CD14-positive monocyte (primary cell): ENCODE measurements around the gene SPATA17. TPM values are rescaled to one million over a fixed set of nuclear protein-coding genes. Genes with fewer than 3 reads are reported as not detected.

ENCODE experiments used
- DNase-seq, 3 donors: peaks; one replicate each; pipeline ENCODE4 v3.0.0-alpha.2; 2011 to 2022
- H2AFZ ChIP-seq: 2 replicates; pipeline ENCODE4 v1.6.0; 2012; ENCODE audit warnings: mild to moderate bottlenecking, low read depth, low read length, inconsistent platforms; ENCODE audit not compliant: insufficient read depth, poor library complexity, severe bottlenecking
- H3K27ac ChIP-seq, 2 donors: 1 replicate in 1 of 2; 2 replicates in 1 of 2; pipeline ENCODE4 v1.5.1; 2012 to 2013; ENCODE audit warnings: low read length in 2 of 2, control low read depth in 1 of 2, inconsistent platforms in 1 of 2, low read depth in 1 of 2, mild to moderate bottlenecking in 1 of 2
- H3K27me3 ChIP-seq, 2 donors: one replicate each; pipeline versions ENCODE4 v1.6.0 to v1.6.1; 2011 to 2013; ENCODE audit warnings: low read length in 2 of 2; ENCODE audit not compliant: control insufficient read depth in 2 of 2, insufficient read depth in 2 of 2
- H3K36me3 ChIP-seq, 2 donors: replicated peaks in 1 of 2; 1 replicate in 1 of 2; 2 replicates in 1 of 2; pipeline versions ENCODE4 v1.5.1 to v1.6.1; 2012 to 2013; ENCODE audit warnings: low read length in 2 of 2, control low read depth in 1 of 2, inconsistent platforms in 1 of 2, mild to moderate bottlenecking in 1 of 2; ENCODE audit not compliant: insufficient read depth in 2 of 2, control insufficient read depth in 1 of 2
- H3K4me1 ChIP-seq, 2 donors: 1 replicate in 1 of 2; 2 replicates in 1 of 2; pipeline versions ENCODE4 v1.5.1 to v1.6.1; 2012 to 2013; ENCODE audit warnings: low read length in 2 of 2, control low read depth in 1 of 2, inconsistent platforms in 1 of 2, mild to moderate bottlenecking in 1 of 2, moderate library complexity in 1 of 2; ENCODE audit not compliant: insufficient read depth in 2 of 2, control insufficient read depth in 1 of 2
- H3K4me2 ChIP-seq: replicated peaks from 2 replicates; pipeline ENCODE3; 2012; ENCODE audit warnings: low read length, moderate library complexity, mild to moderate bottlenecking; ENCODE audit not compliant: poor library complexity, severe bottlenecking; ENCODE audit errors: extremely low read depth
- H3K4me3 ChIP-seq, 3 experiments: fragments of 200-600 bp in 1 of 3; sonication (generic) in 1 of 3; replicated peaks in 1 of 3; 1 replicate in 2 of 3; 2 replicates in 1 of 3; pipeline ENCODE4 v1.5.1; 2011 to 2013; ENCODE audit warnings: low read length in 3 of 3, mild to moderate bottlenecking in 3 of 3, control low read depth in 2 of 3, low read depth in 2 of 3, inconsistent platforms in 1 of 3, moderate library complexity in 1 of 3
- H3K79me2 ChIP-seq: 2 replicates; pipeline ENCODE4 v1.6.0; 2012; ENCODE audit warnings: mild to moderate bottlenecking, control low read depth, inconsistent platforms, low read length, moderate library complexity; ENCODE audit not compliant: insufficient read depth
- H3K9ac ChIP-seq: 2 replicates; pipeline ENCODE4 v1.6.0; 2017; ENCODE audit warnings: low read length, mild to moderate bottlenecking; ENCODE audit not compliant: insufficient read depth, poor library complexity, severe bottlenecking
- H3K9me3 ChIP-seq, 2 donors: replicated peaks in 1 of 2; 1 replicate in 1 of 2; 2 replicates in 1 of 2; pipeline versions ENCODE4 v1.5.1 to v1.6.1; 2012 to 2013; ENCODE audit warnings: low read length in 2 of 2, control low read depth in 1 of 2; ENCODE audit not compliant: control insufficient read depth in 1 of 2, insufficient read depth in 1 of 2
- H4K20me1 ChIP-seq: 2 replicates; pipeline ENCODE4 v1.6.0; 2012; ENCODE audit warnings: mild to moderate bottlenecking, low read length, control low read depth, moderate library complexity; ENCODE audit not compliant: insufficient read depth
- H3K27ac Mint-ChIP-seq, 7 donors: one replicate each; pipeline ENCODE4 v1.8.0; 2020; ENCODE audit warnings: mild to moderate bottlenecking in 7 of 7, mixed read lengths in 7 of 7, moderate library complexity in 6 of 7, inconsistent platforms in 2 of 7
- H3K27me3 Mint-ChIP-seq, 3 donors: one replicate each; pipeline ENCODE4 v1.8.0; 2021 to 2022; ENCODE audit warnings: low read depth in 3 of 3, mild to moderate bottlenecking in 3 of 3, mixed read lengths in 3 of 3, moderate library complexity in 3 of 3, inconsistent platforms in 1 of 3
- H3K36me3 Mint-ChIP-seq, 2 donors: one replicate each; pipeline ENCODE4 v1.8.0; 2020; ENCODE audit warnings: mixed read lengths in 2 of 2, inconsistent platforms in 1 of 2, mild to moderate bottlenecking in 1 of 2
- H3K4me1 Mint-ChIP-seq: one replicate; pipeline ENCODE4 v1.8.0; 2020; ENCODE audit warnings: mild to moderate bottlenecking, mixed read lengths
- H3K4me3 Mint-ChIP-seq, 2 donors: one replicate each; pipeline ENCODE4 v1.8.0; 2020; ENCODE audit warnings: mild to moderate bottlenecking in 2 of 2, mixed read lengths in 2 of 2, moderate library complexity in 1 of 2
- H3K9me3 Mint-ChIP-seq, 7 donors: one replicate each; pipeline ENCODE4 v1.8.0; 2020 to 2022; ENCODE audit warnings: mixed read lengths in 7 of 7, mild to moderate bottlenecking in 6 of 7, moderate library complexity in 6 of 7, inconsistent platforms in 2 of 7
- WGBS: methylation state at CpG from one replicate; pipeline ENCODE4 v1.1.5; 2013; ENCODE audit warnings: missing lambda C conversion rate; ENCODE audit not compliant: insufficient coverage; 5-methylcytosine and 5-hydroxymethylcytosine counted together
- intact Hi-C, 2 donors: fragments of 100-400 bp; cut with micrococcal nuclease; formaldehyde crosslinking; loops; one replicate each; pipeline versions ENCODE4 v1.15.0 to v1.15.1; 2023
- polyA plus RNA-seq, 3 donors: library from polyadenylated mRNA; depleted of rRNA in 1 of 3; unstranded in 2 of 3; stranded (reverse) in 1 of 3; fragments of 300-500 nt in 2 of 3; fragments of >200 nt in 1 of 3; fragmentation: Illumina TruSeq in 2 of 3; gene quantifications; 1 replicate in 2 of 3; 2 replicates in 1 of 3; pipeline ENCODE4 v1.2.3, GENCODE V29; 2012 to 2021
- TF ChIP-seq, protein P1 (sequence below): fragments of 200-600 bp; IDR thresholded peaks from one replicate; pipeline ENCODE4 v1.8.0; 2022; ENCODE audit warnings: antibody characterized with exemption, mild to moderate bottlenecking

Gene SPATA17
- polyA plus RNA-seq, 3 donors, result 0.28 TPM; not detected in 2

DNA sequence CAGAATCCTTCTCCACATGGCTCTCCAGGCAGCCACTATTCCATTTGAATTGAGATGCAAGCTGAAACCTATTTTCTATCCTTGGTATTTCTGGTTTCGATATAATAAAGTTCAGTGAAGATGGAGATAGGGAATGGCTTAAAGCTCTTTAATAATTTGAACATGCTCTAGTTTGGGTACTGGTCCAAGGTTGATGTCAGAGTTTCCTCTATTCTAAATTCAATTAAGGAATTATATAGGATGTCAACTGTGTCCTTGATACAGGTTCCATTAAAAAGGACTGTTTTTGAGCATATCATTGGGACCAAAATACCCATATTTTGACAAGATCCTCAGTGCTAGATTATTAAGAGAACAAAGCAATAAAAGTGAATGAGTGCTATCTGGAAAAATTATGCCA is 245.3 kb downstream of the SPATA17 start:
- H3K27me3 ChIP-seq, result no peaks in the 10 kb centered on the region
- WGBS, result no CpG with 5 or more reads among the region's 1 CpG
- no peak overlapping the region for H3K9ac ChIP-seq
- TF ChIP-seq, protein P1, sequence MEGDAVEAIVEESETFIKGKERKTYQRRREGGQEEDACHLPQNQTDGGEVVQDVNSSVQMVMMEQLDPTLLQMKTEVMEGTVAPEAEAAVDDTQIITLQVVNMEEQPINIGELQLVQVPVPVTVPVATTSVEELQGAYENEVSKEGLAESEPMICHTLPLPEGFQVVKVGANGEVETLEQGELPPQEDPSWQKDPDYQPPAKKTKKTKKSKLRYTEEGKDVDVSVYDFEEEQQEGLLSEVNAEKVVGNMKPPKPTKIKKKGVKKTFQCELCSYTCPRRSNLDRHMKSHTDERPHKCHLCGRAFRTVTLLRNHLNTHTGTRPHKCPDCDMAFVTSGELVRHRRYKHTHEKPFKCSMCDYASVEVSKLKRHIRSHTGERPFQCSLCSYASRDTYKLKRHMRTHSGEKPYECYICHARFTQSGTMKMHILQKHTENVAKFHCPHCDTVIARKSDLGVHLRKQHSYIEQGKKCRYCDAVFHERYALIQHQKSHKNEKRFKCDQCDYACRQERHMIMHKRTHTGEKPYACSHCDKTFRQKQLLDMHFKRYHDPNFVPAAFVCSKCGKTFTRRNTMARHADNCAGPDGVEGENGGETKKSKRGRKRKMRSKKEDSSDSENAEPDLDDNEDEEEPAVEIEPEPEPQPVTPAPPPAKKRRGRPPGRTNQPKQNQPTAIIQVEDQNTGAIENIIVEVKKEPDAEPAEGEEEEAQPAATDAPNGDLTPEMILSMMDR, result no peak
- no peak for DNase-seq
- no peaks in the 10 kb centered on the region for H3K36me3 ChIP-seq
- Mint-ChIP-seq H3K27me3 (peaks cover 0 to 3% (median 0%) of the 10 kb centered on the region in 3 donors), H3K9me3 (peaks cover 0 to 5% (median 0%) of the 10 kb centered on the region in 7 donors), H3K4me3 (no peak overlapping the region), H3K27ac (no peak overlapping the region), H3K36me3 (no peaks in the 10 kb centered on the region), H3K4me1 (no peaks in the 10 kb centered on the region)
- H3K4me2 ChIP-seq, result no peak overlapping the region
- intact Hi-C loops, result no loop called here
- H3K4me3 ChIP-seq, result no peak overlapping the region
- H2AFZ ChIP-seq, result no peak overlapping the region
- H4K20me1 ChIP-seq, result no peaks in the 10 kb centered on the region
- no peak overlapping the region for H3K27ac ChIP-seq
- peaks cover 3 to 10% of the 10 kb centered on the region in 2 donors for H3K9me3 ChIP-seq
- H3K4me1 ChIP-seq, result no peaks in the 10 kb centered on the region
- H3K79me2 ChIP-seq, result no peaks in the 10 kb centered on the region

DNA sequence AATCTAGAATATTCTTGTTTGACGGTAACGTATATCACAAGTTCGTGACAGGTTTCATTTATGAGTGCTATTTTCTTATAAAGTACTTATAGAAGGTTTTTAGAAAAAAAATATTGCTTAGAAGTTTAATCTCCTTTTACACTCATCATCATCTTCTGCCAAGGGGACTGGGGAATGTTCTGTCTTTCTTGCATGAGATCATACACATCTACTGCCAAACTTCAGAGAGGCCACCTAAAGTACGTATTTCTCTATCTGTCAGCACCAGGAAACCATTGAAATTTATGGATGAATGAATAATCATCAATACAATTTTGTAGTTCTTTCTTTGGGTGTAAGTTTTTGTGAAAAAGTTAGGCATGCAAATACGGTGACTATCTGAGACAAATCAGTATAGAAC is 245.8 kb downstream of the SPATA17 start:
- no peak overlapping the region for H3K4me2 ChIP-seq
- DNase-seq, result no peak
- H3K79me2 ChIP-seq, result no peaks in the 10 kb centered on the region
- Mint-ChIP-seq H3K27me3 (peaks cover 0 to 3% (median 0%) of the 10 kb centered on the region in 3 donors), H3K9me3 (peaks cover 0 to 7% (median 0%) of the 10 kb centered on the region in 7 donors), H3K4me3 (no peak overlapping the region), H3K27ac (no peak overlapping the region), H3K4me1 (no peaks in the 10 kb centered on the region), H3K36me3 (no peaks in the 10 kb centered on the region)
- H3K4me3 ChIP-seq, result no peak overlapping the region
- WGBS, result no CpG with 5 or more reads among the region's 5 CpGs
- no peak overlapping the region for H3K9ac ChIP-seq
- H3K27ac ChIP-seq, result no peak overlapping the region
- intact Hi-C loops, result no loop called here
- no peak overlapping the region for H2AFZ ChIP-seq
- TF ChIP-seq, protein P1, result no peak
- peaks cover 8 to 10% of the 10 kb centered on the region in 2 donors for H3K9me3 ChIP-seq
- no peaks in the 10 kb centered on the region for H3K27me3 ChIP-seq
- H3K4me1 ChIP-seq, result no peaks in the 10 kb centered on the region
- no peaks in the 10 kb centered on the region for H4K20me1 ChIP-seq
- no peaks in the 10 kb centered on the region for H3K36me3 ChIP-seq
